ENCODE results near the gene HDAC11.

GRCh38 chr3:13517253-13517977 lies 37.3 kb downstream of the HDAC11 start:
- TF ChIP-seq GATA2 (IDR thresholded peaks at IDR 0.05; ENCODE audit: low read depth, low read length) (no peak), GATA3 (IDR thresholded peaks at IDR 0.05; ENCODE audit: low read depth, low read length) (no peak)
